Measurements from ENCODE around the gene SLC17A9. TPM values are rescaled to one million over a fixed set of nuclear protein-coding genes. Genes with fewer than 3 reads are reported as not detected.

SLC17A9 gene
- total and polyA plus RNA-seq, 7 donors: 0.32 to 1.0 (median 0.88) TPM

DNA sequence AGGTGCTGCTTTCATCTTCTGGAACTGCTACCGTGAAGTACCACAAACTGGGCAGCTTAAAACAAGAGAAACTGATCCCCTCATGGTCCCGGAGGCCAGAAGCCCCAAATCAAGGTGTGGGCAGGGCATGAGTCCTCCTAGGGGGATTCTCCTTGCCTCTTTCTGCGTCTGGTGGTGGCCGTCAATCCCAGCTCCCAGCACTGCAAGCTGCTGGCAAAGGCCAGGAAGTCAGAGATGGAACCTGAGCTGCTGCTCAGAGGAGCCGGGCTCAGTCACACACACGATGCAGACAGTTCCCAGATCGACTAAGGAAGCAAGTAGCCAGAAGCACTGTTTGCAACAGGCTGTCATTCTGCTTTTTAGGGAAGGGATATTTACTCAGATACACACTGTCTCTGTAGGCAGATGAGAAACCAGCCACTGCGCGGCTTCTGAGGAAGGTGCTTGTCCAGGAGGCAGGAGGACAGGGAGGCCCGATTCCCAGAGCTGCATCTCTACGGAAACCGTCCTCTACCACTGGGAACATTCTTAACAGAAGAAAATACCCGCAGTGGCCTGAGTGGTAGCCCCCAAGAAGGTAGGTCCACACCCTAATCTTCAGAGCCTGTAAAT is 38.8 kb downstream of the SLC17A9 start:
- no peak overlapping the region for H3K27ac ChIP-seq
- no peak for ATAC-seq
- no peaks in the 10 kb centered on the region for H3K9me3 ChIP-seq
- WGBS, 3 donors: 62 to 65% (median 63%) methylated on average over 13 of the region's 13 CpGs
- intact Hi-C loops (cut with DNase I): no loop called here
- no peaks in the 10 kb centered on the region for H3K36me3 ChIP-seq (ENCODE audit: insufficient read depth in 1 of 2, low read depth in 1 of 2)
- DNase-seq: no peak
- TF ChIP-seq CTCF (IDR thresholded peaks at IDR 0.05): no peak
- no peaks in the 10 kb centered on the region for H3K4me1 ChIP-seq
- peaks cover 0 to 68% (median 15%) of the 10 kb centered on the region in 3 donors for H3K27me3 ChIP-seq (ENCODE audit: insufficient read depth in 3 of 3, low read length in 2 of 3)
- no peak overlapping the region for H3K4me3 ChIP-seq

GRCh38 chr20:62991863-62992262 is 39.4 kb downstream of the SLC17A9 start:
- no peaks in the 10 kb centered on the region for H3K4me1 ChIP-seq
- H3K9me3 ChIP-seq: no peaks in the 10 kb centered on the region
- H3K4me3 ChIP-seq: no peak overlapping the region
- H3K36me3 ChIP-seq (ENCODE audit: insufficient read depth in 1 of 2, low read depth in 1 of 2): no peaks in the 10 kb centered on the region
- DNase-seq: no peak
- peaks cover 0 to 70% (median 14%) of the 10 kb centered on the region in 3 donors for H3K27me3 ChIP-seq (ENCODE audit: insufficient read depth in 3 of 3, low read length in 2 of 3)
- intact Hi-C loops (cut with DNase I): no loop called here
- 71 to 90% (median 87%) methylated on average over 6 of the region's 6 CpGs for WGBS, 3 donors
- H3K27ac ChIP-seq: no peak overlapping the region
- no peak for TF ChIP-seq CTCF (IDR thresholded peaks at IDR 0.05)
- ATAC-seq: no peak

- Histone ChIP-seq H3K27me3 (ENCODE audit: insufficient read depth in 3 of 3, low read length in 2 of 3) (peaks cover 0 to 71% (median 20%) of the 10 kb centered on the region in 3 donors), H3K4me3 (no peak overlapping the region), H3K27ac (no peak overlapping the region), H3K36me3 (ENCODE audit: insufficient read depth in 1 of 2, low read depth in 1 of 2) (no peaks in the 10 kb centered on the region), H3K4me1 (no peaks in the 10 kb centered on the region), H3K9me3 (no peaks in the 10 kb centered on the region)
- intact Hi-C loops (cut with DNase I): no loop called here
- DNase-seq: no peak
- WGBS, 3 donors: 45 to 57% (median 48%) methylated on average over 21 to 23 of the region's 23 CpGs
- no peak for ATAC-seq
- no peak for TF ChIP-seq CTCF (IDR thresholded peaks at IDR 0.05)
These were observed 41.5 kb downstream of the SLC17A9 start for GRCh38 chr20:62993856-62994494.

GRCh38 chr20:62994869-62995281 is 42.4 kb downstream of the SLC17A9 start:
- no peak for DNase-seq

More at GRCh38 chr20:62994869-62995281, 42.4 kb downstream of the SLC17A9 start:
- Histone ChIP-seq H3K4me1 (no peaks in the 10 kb centered on the region), H3K27ac (no peak overlapping the region), H3K9me3 (no peaks in the 10 kb centered on the region), H3K36me3 (ENCODE audit: insufficient read depth in 1 of 2, low read depth in 1 of 2) (no peaks in the 10 kb centered on the region), H3K27me3 (ENCODE audit: insufficient read depth in 3 of 3, low read length in 2 of 3) (peaks cover 0 to 80% (median 27%) of the 10 kb centered on the region in 3 donors), H3K4me3 (no peak overlapping the region)
- ATAC-seq: no peak
- intact Hi-C loops (cut with DNase I): no loop called here
- WGBS, 3 donors: 49 to 59% (median 57%) methylated on average over 19 of the region's 19 CpGs
- TF ChIP-seq CTCF (IDR thresholded peaks at IDR 0.05): no peak

Data from psoas muscle (tissue), 8 donors.